HG03064 (cell line): ENCODE measurements around the gene SEMA3C.

Experiments
- ATAC-seq: cut with Tn5 transposase; IDR thresholded peaks from one replicate; pipeline ENCODE4 v1.9.1; 2021; ENCODE audit warnings: low read depth; ENCODE audit not compliant: unreplicated experiment

The SEMA3C gene

DNA sequence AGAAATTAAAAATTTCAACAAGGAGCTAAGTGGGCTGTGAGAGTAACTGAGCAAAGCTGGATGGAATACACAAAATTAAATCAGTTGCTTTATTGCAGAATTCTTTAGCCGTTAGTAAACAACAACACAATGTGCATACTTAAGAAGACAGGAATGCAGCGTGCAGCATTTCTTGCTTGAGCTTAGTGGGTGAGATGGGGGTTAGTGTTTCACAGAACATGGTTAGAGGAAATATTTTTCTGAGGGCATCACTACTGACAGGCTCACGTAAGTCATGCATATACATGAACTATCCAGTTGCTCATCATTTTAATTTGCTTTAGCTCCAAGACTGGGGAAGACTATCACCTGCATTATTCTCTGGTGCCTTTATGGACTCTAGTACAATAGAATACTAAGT, 199.6 kb downstream of the SEMA3C start:
- ATAC-seq, result no peak

DNA sequence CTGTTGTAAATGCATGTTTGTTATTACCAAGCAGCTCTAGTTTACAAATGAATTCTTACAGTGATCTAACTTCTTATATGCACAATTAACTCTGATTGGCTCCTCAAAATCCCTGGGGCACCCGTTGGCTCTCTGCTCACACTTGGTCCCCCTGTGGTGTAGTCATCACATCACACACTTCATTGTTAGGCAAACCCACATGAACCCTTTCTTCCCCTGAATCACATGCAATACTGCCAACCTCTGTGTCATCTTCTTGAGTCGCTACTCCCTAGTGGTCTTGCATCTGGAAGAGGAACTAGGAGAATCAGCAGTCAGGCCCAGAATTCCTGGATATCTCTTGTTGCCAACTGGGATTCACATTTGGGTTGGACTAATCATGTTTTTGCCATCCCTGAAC, 207.3 kb downstream of the SEMA3C start:
- ATAC-seq, result no peak

GRCh38 chr7:80708123-80708522, 210.7 kb downstream of the SEMA3C start:
- ATAC-seq, result no peak

GRCh38 chr7:80707318-80707717, 211.5 kb downstream of the SEMA3C start:
- no peak for ATAC-seq

DNA sequence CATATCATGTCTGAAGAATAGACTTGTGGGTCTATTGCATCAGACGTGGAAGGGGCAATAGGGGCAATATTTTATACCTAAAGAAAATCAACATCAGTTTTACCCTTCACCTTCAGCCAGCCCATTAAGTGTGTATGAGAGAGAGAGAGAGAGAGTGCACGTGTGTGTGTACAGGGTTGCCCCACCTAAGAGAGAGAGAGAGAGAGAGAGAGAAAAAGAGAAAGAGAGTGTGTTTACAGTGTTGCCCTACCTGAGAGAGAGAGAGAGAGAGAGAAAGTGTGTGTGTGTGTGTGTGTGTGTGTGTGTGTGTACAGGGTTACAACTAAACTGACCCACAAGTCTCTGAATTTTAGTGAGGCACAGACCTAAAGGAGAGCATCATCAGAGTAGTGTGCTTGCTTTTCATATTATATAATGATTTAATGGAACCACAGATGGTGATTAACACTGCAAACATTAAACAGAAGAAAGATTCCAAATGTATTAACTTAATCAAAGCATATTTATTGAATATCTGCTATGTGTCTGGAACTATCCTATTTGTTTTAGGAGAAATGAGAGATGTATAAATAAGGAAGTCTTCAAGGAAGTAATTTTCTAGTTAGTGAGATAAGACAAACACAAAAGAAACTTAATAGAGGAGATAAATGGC, 213.6 kb downstream of the SEMA3C start:
- ATAC-seq, result no peak

GRCh38 chr7:80703272-80703671, 215.6 kb downstream of the SEMA3C start:
- ATAC-seq, result no peak

- no peak for ATAC-seq
These were observed 219.1 kb downstream of the SEMA3C start for GRCh38 chr7:80699721-80700256.

GRCh38 chr7:80699045-80699638, 219.7 kb downstream of the SEMA3C start:
- ATAC-seq, result no peak
